Aorta (tissue), 5 donors: Measurements from ENCODE around the gene UBE2H. TPM values are rescaled to one million over a fixed set of nuclear protein-coding genes. Genes with fewer than 3 reads are reported as not detected.
"Not testable (repeated sequence)": the region's sequence is repeated elsewhere in the genome, so short reads cannot be mapped to it uniquely, and the experiment has no call there.

Experiments
- ATAC-seq: fragments of 200-7000 bp; cut with Tn5 transposase; one replicate; pipeline ENCODE4 v1.9.1; 2022; ENCODE audit warnings: moderate library complexity; ENCODE audit not compliant: low FRiP score
- DNase-seq, 2 donors: peaks; one replicate each; pipeline ENCODE4 v3.0.0-alpha.2; 2020
- H3K27ac ChIP-seq, 2 donors: one replicate each; pipeline ENCODE4 v1.5.1; 2013; ENCODE audit warnings: low read length in 2 of 2, mild to moderate bottlenecking in 2 of 2, moderate library complexity in 2 of 2, control low read depth in 1 of 2, inconsistent platforms in 1 of 2, low read depth in 1 of 2
- H3K27me3 ChIP-seq, 2 donors: one replicate each; pipeline ENCODE4 v1.6.1; 2013; ENCODE audit warnings: control low read depth in 1 of 2, low read length in 1 of 2, mild to moderate bottlenecking in 1 of 2, moderate library complexity in 1 of 2; ENCODE audit not compliant: insufficient read depth in 2 of 2, control insufficient read depth in 1 of 2
- H3K36me3 ChIP-seq, 2 donors: one replicate each; pipeline ENCODE4 v1.6.1; 2013; ENCODE audit warnings: control low read depth in 1 of 2, low read length in 1 of 2, mild to moderate bottlenecking in 1 of 2; ENCODE audit not compliant: insufficient read depth in 2 of 2, control insufficient read depth in 1 of 2
- H3K4me1 ChIP-seq, 2 donors: one replicate each; pipeline ENCODE4 v1.6.1; 2013; ENCODE audit warnings: low read length in 2 of 2, control low read depth in 1 of 2, mild to moderate bottlenecking in 1 of 2, moderate library complexity in 1 of 2; ENCODE audit not compliant: insufficient read depth in 2 of 2, control insufficient read depth in 1 of 2
- H3K4me3 ChIP-seq, 2 donors: one replicate each; pipeline ENCODE4 v1.5.1; 2013; ENCODE audit warnings: low read length in 2 of 2, control low read depth in 1 of 2, mild to moderate bottlenecking in 1 of 2
- H3K9me3 ChIP-seq: one replicate; pipeline ENCODE4 v1.6.1; 2013; ENCODE audit warnings: mild to moderate bottlenecking, low read length; ENCODE audit not compliant: control insufficient read depth
- WGBS, 2 donors: extraction: QIAGEN DNeasy Blood & Tissue Kit; methylation state at CpG; one replicate each; pipeline ENCODE4 v1.1.7; 2013; 5-methylcytosine and 5-hydroxymethylcytosine counted together
- intact Hi-C, 2 donors: fragments of 100-400 bp; cut with DNase I; formaldehyde crosslinking; loops; one replicate each; pipeline versions ENCODE4 v1.14.2 to v1.15.0; 2022
- polyA plus RNA-seq, 2 donors: library from polyadenylated mRNA; stranded (reverse); fragments of 200-250 nt; gene quantifications; one replicate each; pipeline ENCODE4 v1.2.3, GENCODE V29; 2013
- total RNA-seq, 2 donors: library from RNA; stranded (reverse); fragmentation: NEBNext Ultra II Directional; extraction: Animal tissue kit (Norgen Biotek cat#: 25700); gene quantifications; one replicate each; pipeline ENCODE4 v1.2.1, GENCODE V29; 2021
- donor health status: healthy with polysubstance abuse.
- donor health status: Bipolar disorder and iron deficiency.
- donor health status: DM: no; HTN: no; CAD: no.
- donor health status: DM: no; HTN: no; CAD: no.
- donor health status: DM: yes; HTN: yes; CAD: no.

Gene UBE2H
- total and polyA plus RNA-seq, 4 donors, result 52.3 to 173 (median 99.6) TPM

DNA sequence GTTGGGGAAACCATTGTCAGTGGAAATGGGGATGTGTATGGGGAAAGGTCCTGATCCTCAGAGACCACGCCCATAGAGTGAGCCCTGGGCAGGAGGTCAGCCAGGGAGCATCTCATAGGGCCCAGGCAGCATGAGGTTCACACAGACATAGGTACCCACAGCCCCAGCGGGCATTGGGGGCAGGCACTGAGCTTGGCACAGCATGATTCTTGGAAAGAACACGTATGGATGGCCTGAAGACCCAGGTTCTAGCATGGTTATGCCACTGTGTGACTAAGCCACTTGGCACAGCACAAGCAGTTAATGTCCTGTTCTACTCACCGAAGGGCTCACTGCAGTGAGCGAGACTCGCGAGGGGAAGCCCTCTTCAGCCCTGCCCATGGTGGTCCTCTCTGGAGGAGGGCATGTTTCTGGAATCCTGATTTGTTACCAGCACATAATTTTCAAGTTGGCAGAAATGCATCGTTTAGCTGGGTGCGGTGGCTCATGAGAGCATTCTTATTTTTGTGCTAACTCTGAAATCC, 125.2 kb downstream of the UBE2H start:
- Histone ChIP-seq H3K36me3 (no peaks in the 10 kb centered on the region), H3K27me3 (no peaks in the 10 kb centered on the region), H3K9me3 (no peaks in the 10 kb centered on the region), H3K4me1 (peaks cover 0 to 6% of the 10 kb centered on the region in 2 donors), H3K27ac (no peak overlapping the region), H3K4me3 (no peak overlapping the region)
- intact Hi-C loops, result loop anchor here (5.0 to 10.0 kb wide), 6 partner anchors 35 to 603 kb away; partner anchors contain the start of genes AHCYL2 (in 1 of the 2), NRF1 (in 1 of the 2) and UBE2H (in 1 of the 2)
- DNase-seq (peak in 1 of 2 donors; percentile 69), ATAC-seq (no peak)
- 73 to 77% methylated on average over 9 of the region's 9 CpGs for WGBS, 2 donors

DNA sequence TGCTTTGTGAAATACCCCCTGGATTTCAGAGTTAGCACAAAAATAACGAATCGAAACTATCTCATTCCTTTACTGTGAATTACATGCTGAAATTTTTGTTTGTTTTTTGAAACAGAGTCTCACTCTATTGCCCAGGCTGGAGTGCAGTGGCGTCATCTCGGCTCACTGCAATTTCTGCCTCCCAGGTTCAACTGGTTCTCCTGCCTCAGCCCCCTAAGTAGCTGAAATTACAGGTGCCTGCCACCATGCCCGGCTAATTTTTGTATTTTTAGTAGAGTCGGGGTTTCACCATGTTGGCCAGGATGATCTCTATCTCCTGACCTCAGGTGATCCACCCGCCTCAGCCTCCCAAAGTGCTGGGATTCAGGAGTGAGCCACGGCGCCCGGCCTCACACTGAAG, 125.9 kb downstream of the UBE2H start:
- H3K36me3 ChIP-seq, H3K9me3 ChIP-seq, H3K4me3 ChIP-seq, H3K27me3 ChIP-seq, H3K27ac ChIP-seq, ATAC-seq, H3K4me1 ChIP-seq: not testable (repeated sequence)
- WGBS, 2 donors, result 79 to 82% methylated on average over 10 of the region's 10 CpGs
- intact Hi-C loops, result loop anchor here (1.0 to 10.0 kb wide), 7 partner anchors 35 to 602 kb away; partner anchors contain the start of genes AHCYL2 (in 1 of the 2), NRF1 (in 1 of the 2) and UBE2H (in 1 of the 2)
- DNase-seq, result peak in 1 of 2 donors; percentile 52

DNA sequence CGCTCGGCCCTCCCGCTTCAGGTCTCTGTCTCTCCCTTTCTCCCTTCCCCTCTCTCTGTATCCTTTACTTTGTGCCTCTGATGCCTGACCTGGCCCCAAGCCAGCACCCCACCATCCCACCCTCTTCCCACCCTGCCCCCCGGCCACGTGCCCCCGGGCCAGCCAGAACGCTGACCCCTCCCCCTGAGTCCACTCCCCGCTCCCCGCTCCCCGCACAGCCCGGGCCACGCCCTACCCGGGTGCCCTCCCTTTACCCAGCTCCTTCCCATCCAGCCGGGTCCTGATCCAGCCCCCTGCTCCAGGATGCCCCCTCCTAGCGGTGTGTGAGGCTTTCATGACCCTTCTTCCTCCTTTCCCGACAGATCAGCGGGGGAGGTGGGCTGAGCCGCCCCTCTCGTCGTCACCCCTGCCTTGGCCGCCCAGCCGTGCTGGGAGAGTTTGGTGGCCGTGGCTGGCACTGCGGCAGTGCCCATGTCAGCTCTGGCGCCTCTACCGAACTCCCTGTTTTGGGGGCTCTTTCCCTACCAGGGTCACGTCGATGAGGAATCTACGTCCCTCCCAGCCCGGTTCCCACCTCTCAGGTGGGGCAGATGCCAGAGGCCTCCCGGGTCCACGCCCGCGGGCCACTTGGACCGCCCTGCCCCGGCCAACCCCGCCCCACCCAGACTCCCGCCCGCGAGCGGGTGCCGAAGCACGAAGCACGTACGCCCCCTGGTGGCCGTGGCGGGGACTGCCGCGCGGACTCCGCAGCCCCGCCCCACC, 127.4 kb downstream of the UBE2H start:
- H3K27me3 ChIP-seq, result no peaks in the 10 kb centered on the region
- peak overlapping the region; percentile 29 to 88 for H3K4me3 ChIP-seq
- intact Hi-C loops, result loop anchor here (2.0 to 10.0 kb wide), 7 partner anchors 37 to 601 kb away; partner anchors contain the start of genes UBE2H (in 2 of the 2), AHCYL2 (in 1 of the 2) and NRF1 (in 1 of the 2)
- ATAC-seq, result peak; percentile 93
- peaks cover 0 to 5% of the 10 kb centered on the region in 2 donors for H3K4me1 ChIP-seq
- H3K36me3 ChIP-seq, result no peaks in the 10 kb centered on the region
- peak; percentile 91 to 99 for DNase-seq
- H3K9me3 ChIP-seq, result no peaks in the 10 kb centered on the region
- WGBS, 2 donors, result 0% methylated on average over 45 to 52 of the region's 52 CpGs
- peak overlapping the region in 1 of 2 donors; percentile 46 for H3K27ac ChIP-seq

DNA sequence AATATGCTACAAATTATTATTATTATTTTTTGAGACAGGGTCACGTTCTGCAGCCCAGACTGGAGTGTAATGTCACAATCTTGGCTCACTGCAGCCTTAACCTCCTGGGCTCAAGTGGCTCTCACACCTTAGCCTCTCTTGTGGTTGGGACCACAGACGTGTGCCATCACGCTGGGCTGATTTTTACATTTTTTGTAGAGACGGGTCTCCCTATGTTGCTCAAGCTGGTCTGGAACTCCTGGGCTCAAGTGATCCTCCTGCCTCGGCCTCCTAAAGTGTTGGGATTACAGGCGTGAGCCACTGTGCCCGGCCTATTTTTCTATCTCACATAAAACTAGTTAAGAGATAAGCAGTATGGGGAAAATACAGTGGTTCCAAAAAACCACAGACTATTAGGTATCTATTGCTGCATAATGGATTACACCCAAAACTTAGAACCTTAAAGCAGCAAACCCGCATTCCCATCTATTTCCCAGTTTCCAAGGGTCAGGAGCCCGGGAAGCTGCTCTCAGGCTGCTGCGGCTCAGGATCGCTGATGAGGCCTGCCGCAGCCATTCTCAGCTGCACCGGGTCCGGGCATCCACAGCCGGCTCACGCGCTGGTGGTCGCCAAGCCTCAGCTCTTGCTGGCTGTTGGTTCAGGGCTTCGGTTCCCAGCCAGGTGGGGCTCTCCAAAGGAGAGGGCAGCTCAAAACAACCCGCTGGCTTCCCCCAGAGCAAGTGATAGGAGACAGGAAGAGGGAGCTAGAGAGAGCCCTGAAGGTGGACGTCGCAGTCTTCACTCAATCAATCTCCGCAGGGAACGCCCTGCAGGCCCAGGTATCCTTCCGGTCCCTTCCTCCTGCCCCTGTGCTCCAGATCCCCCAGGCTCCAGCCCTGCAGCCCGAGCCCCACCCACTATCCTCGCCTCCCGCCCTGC, 128.2 kb downstream of the UBE2H start:
- intact Hi-C loops, result loop anchor here (2.0 to 10.0 kb wide), 7 partner anchors 38 to 600 kb away; partner anchors contain the start of genes UBE2H (in 2 of the 2), AHCYL2 (in 1 of the 2) and NRF1 (in 1 of the 2)
- ATAC-seq, result peak; percentile 37
- WGBS, 2 donors, result 29 to 30% methylated on average over 26 to 28 of the region's 28 CpGs

DNA sequence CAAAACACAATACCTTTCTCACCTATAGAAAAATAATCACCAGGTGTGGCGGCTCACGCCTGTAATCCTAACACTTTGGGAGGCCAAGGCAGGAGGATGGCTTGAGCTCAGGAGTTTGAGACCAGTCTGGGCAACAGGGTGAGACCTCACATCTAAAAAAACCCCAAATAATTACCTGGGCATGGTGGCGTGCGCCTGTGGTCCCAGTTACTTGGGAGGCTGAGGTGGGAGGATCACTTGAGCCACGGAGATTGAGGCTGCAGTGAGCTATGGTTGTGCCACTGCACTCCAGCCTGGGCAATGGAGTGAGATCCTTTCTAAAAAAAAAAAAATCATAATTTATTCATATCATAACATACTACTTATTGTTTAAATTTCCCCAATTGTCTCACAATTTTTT, 129.6 kb downstream of the UBE2H start:
- not testable (repeated sequence) for H3K27me3 ChIP-seq, H3K9me3 ChIP-seq, H3K36me3 ChIP-seq, H3K4me3 ChIP-seq, H3K4me1 ChIP-seq, ATAC-seq, H3K27ac ChIP-seq
- intact Hi-C loops, result loop anchor here in 1 of 2 donors (10.0 kb wide), 1 partner anchor 598 kb away; the partner anchor contains the start of gene AHCYL2
- WGBS, 2 donors, result 97 to 100% methylated on average over 5 of the region's 5 CpGs
- DNase-seq, result peak in 1 of 2 donors; percentile 28

More for the DNA sequence above, 128.2 kb downstream of the UBE2H start:
- no peaks in the 10 kb centered on the region for H3K4me1 ChIP-seq
- no peaks in the 10 kb centered on the region for H3K27me3 ChIP-seq
- H3K27ac ChIP-seq, result no peak overlapping the region
- DNase-seq, result peak in 1 of 2 donors; percentile 31
- no peaks in the 10 kb centered on the region for H3K9me3 ChIP-seq
- peak overlapping the region; percentile 29 to 76 for H3K4me3 ChIP-seq
- no peaks in the 10 kb centered on the region for H3K36me3 ChIP-seq

DNA sequence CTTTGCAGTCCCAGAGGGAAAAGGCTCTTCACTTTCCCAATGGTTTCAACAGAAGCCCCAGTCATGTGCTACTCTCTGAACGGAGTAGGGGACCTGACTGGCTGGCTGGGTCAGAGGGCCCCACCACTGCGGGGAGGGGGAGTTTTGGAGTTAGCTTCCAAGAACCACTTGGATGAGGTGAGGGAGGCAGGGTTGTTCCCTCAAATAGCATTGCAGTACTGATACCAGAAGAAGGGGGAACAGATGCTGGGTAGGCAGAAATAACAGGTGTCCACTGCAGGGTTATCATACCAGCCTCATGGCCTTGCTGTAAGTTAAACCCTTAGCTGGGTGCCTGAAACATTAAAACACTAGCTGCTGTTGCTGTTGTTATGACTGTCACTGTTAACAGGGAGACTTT, 131.3 kb downstream of the UBE2H start:
- Histone ChIP-seq H3K27me3 (no peaks in the 10 kb centered on the region), H3K36me3 (no peaks in the 10 kb centered on the region), H3K4me3 (no peak overlapping the region), H3K9me3 (no peaks in the 10 kb centered on the region), H3K4me1 (no peaks in the 10 kb centered on the region), H3K27ac (no peak overlapping the region)
- intact Hi-C loops, result loop anchor here in 1 of 2 donors (10.0 kb wide), 1 partner anchor 597 kb away; the partner anchor contains the start of gene AHCYL2
- ATAC-seq (no peak), DNase-seq (no peak)
- 92 to 94% methylated on average over 2 of the region's 2 CpGs for WGBS, 2 donors

DNA sequence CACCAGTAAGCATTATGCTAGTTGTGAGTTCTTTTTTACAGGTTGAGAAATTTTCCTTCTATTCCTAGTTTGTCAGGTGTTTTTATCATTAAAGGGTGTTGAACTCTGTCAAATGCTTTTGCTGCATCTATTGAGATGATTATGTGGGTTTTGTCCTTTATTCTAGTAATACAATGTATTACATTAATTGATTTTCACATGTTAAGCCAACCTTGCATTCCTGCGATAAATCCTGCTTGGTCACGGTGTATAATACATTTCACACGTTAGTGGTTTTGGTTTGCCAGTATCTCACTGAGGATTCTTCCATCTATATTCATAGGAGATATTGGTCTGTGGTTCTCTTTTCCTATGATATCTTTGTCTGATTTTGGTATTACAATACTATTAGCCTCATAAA, 136.0 kb downstream of the UBE2H start:
- 97 to 99% methylated on average over 3 of the region's 3 CpGs for WGBS, 2 donors
- no peaks in the 10 kb centered on the region for H3K4me1 ChIP-seq
- DNase-seq (no peak), ATAC-seq (no peak)
- no peak overlapping the region for H3K4me3 ChIP-seq
- intact Hi-C loops, result no loop called here
- no peaks in the 10 kb centered on the region for H3K27me3 ChIP-seq
- H3K27ac ChIP-seq, result no peak overlapping the region
- H3K9me3 ChIP-seq, result no peaks in the 10 kb centered on the region
- H3K36me3 ChIP-seq, result no peaks in the 10 kb centered on the region

DNA sequence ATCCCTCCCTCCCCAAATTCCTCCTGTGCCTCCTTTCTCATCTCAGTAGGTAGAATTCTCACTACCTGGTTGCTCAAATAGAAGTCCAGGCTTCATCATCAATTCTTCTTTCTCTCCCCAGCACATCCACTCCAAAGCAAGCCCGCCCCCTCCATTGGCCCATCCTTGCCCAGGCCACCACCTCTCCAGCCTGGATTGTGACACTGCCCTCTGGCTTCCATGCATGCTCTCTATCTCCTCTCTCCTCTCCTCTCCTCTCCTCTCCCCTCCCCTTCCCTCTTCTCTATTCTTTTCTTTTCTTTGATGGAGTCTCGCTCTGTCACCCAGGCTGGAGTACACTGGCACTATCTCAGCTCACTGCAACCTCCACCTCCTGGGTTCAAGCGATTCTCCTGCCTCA, 144.9 kb downstream of the UBE2H start:
- Histone ChIP-seq H3K36me3 (no peaks in the 10 kb centered on the region), H3K9me3 (no peaks in the 10 kb centered on the region), H3K27me3 (no peaks in the 10 kb centered on the region), H3K4me1 (no peaks in the 10 kb centered on the region), H3K27ac (no peak overlapping the region), H3K4me3 (no peak overlapping the region)
- 94 to 98% methylated on average over 2 to 3 of the region's 3 CpGs for WGBS, 2 donors
- ATAC-seq (no peak), DNase-seq (peak in 1 of 2 donors; percentile 50)
- intact Hi-C loops, result no loop called here
